ENCODE results near the gene TTC16. TPM values are rescaled to one million over a fixed set of nuclear protein-coding genes. Genes with fewer than 3 reads are reported as not detected.

TTC16 gene
- total RNA-seq, 2 experiments from 2014 or later, result 1.6 to 2.1 TPM

GRCh38 chr9:127707766-127708165 lies 8.1 kb upstream of the TTC16 start:
- ChIA-PET POLR2A (no interaction called here), CTCF (interaction anchor here (2.2 kb wide), 1 partner anchor 27 kb away, joined by 6 read pairs; the partner anchor contains the start of gene TOR2A)
- Histone ChIP-seq H3K27ac (ENCODE audit: low read depth in 1 of 2, low read length in 2 of 2) (no peak overlapping the region), H3K4me1 (ENCODE audit: insufficient read depth, low read length) (peaks cover 29% of the 10 kb centered on the region), H3K9me3 (ENCODE audit: control insufficient read depth in 1 of 2, insufficient read depth in 1 of 2, low read length in 2 of 2) (no peaks in the 10 kb centered on the region), H3K36me3 (ENCODE audit: insufficient read depth, low read length) (no peaks in the 10 kb centered on the region), H3K4me3 (ENCODE audit: low read length) (no peak overlapping the region), H3K27me3 (ENCODE audit: control insufficient read depth in 1 of 2, insufficient read depth in 2 of 2, low read length in 2 of 2) (no peaks in the 10 kb centered on the region)
- ATAC-seq (ENCODE audit: poor library complexity) (peak; percentile 76), DNase-seq (peak in 10 of 14 experiments; percentile 15 to 77 (median 32))
- no peaks in the 10 kb centered on the region for H3K27me3 Mint-ChIP-seq
- H3K4me1 Mint-ChIP-seq (ENCODE audit: low read depth), result peaks cover 19% of the 10 kb centered on the region
- intact Hi-C loops (cut with DNase I, micrococcal nuclease), result loop anchor here in 1 of 2 experiments (5.0 kb wide), 1 partner anchor 85 kb away; no protein-coding TSS in a partner anchor
- H3K27ac Mint-ChIP-seq, result no peak overlapping the region
- H3K4me3 Mint-ChIP-seq, result no peak overlapping the region
- TF ChIP-seq, protein P1, sequence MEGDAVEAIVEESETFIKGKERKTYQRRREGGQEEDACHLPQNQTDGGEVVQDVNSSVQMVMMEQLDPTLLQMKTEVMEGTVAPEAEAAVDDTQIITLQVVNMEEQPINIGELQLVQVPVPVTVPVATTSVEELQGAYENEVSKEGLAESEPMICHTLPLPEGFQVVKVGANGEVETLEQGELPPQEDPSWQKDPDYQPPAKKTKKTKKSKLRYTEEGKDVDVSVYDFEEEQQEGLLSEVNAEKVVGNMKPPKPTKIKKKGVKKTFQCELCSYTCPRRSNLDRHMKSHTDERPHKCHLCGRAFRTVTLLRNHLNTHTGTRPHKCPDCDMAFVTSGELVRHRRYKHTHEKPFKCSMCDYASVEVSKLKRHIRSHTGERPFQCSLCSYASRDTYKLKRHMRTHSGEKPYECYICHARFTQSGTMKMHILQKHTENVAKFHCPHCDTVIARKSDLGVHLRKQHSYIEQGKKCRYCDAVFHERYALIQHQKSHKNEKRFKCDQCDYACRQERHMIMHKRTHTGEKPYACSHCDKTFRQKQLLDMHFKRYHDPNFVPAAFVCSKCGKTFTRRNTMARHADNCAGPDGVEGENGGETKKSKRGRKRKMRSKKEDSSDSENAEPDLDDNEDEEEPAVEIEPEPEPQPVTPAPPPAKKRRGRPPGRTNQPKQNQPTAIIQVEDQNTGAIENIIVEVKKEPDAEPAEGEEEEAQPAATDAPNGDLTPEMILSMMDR (IDR thresholded peaks at IDR 0.05), result no peak
- H3K36me3 Mint-ChIP-seq (ENCODE audit: low read depth), result no peaks in the 10 kb centered on the region
- H3K9me3 Mint-ChIP-seq, result no peaks in the 10 kb centered on the region

DNA sequence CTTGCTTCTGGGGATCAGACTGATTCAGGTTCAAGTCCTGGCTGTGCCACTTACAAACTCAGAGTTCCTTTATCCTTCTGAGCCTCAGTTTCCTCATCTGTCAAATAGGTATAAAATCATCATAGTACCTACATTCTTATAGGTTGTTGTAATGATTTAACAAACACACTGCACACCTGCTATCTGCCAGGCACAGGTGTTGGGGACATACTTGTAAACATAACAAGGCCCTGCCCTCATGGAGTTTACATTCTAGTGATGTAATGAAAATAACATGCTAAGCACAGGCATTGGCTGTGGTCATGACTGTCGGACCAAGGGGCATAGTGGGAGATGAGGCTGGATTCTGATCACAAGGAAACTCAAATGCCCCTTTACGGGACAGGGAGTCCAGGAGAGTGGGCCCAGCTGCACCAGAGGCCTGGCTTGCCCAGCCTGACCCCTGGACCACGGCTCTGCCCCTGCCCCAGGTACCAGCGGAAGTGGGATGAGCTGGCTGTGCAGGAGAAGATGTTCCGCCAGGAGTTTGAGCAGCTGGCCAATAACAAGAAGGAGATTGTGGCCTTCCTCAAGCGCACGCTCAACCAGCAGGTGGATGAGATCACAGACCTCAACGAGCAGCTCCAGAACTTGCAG lies 6.8 kb upstream of the TTC16 start:
- Mint-ChIP-seq H3K9me3 (no peaks in the 10 kb centered on the region), H3K27me3 (no peaks in the 10 kb centered on the region), H3K4me3 (no peak overlapping the region), H3K27ac (no peak overlapping the region), H3K36me3 (ENCODE audit: low read depth) (no peaks in the 10 kb centered on the region), H3K4me1 (ENCODE audit: low read depth) (peaks cover 19% of the 10 kb centered on the region)
- ATAC-seq (ENCODE audit: poor library complexity) (no peak), DNase-seq (no peak)
- H3K4me3 ChIP-seq (ENCODE audit: low read length), result no peak overlapping the region
- no peaks in the 10 kb centered on the region for H3K36me3 ChIP-seq (ENCODE audit: insufficient read depth, low read length)
- H3K27me3 ChIP-seq (ENCODE audit: control insufficient read depth in 1 of 2, insufficient read depth in 2 of 2, low read length in 2 of 2), result no peaks in the 10 kb centered on the region
- H3K4me1 ChIP-seq (ENCODE audit: insufficient read depth, low read length), result peaks cover 33% of the 10 kb centered on the region
- intact Hi-C loops (cut with DNase I, micrococcal nuclease), result loop anchor here in 1 of 2 experiments (5.0 kb wide), 1 partner anchor 87 kb away; no protein-coding TSS in a partner anchor
- CTCF ChIA-PET, result interaction anchor here (2.2 kb wide), 1 partner anchor 25 kb away, joined by 6 read pairs; the partner anchor contains the start of gene TOR2A
- TF ChIP-seq, protein P1 (IDR thresholded peaks at IDR 0.05), result no peak
- no peak overlapping the region for H3K27ac ChIP-seq (ENCODE audit: low read depth in 1 of 2, low read length in 2 of 2)
- no peaks in the 10 kb centered on the region for H3K9me3 ChIP-seq (ENCODE audit: control insufficient read depth in 1 of 2, insufficient read depth in 1 of 2, low read length in 2 of 2)
- POLR2A ChIA-PET, result interaction anchor here (0.6 kb wide), 1 partner anchor 94 kb away, joined by 3 read pairs; no protein-coding TSS in a partner anchor

- Mint-ChIP-seq H3K4me1 (ENCODE audit: low read depth) (peaks cover 19% of the 10 kb centered on the region), H3K4me3 (peak overlapping the region; percentile 54), H3K36me3 (ENCODE audit: low read depth) (peaks cover under 1% of the 10 kb centered on the region), H3K27ac (no peak overlapping the region), H3K9me3 (no peaks in the 10 kb centered on the region), H3K27me3 (no peaks in the 10 kb centered on the region)
- TF ChIP-seq, protein P1 (IDR thresholded peaks at IDR 0.05), result no peak
- no peak overlapping the region for H3K27ac ChIP-seq (ENCODE audit: low read depth in 1 of 2, low read length in 2 of 2)
- H3K4me3 ChIP-seq (ENCODE audit: low read length), result no peak overlapping the region
- ChIA-PET CTCF (interaction anchor here (1.0 to 1.2 kb wide), 2 partner anchors 24 to 25 kb away, joined by 3 to 4 read pairs; partner anchors contain the start of gene TOR2A), POLR2A (no interaction called here)
- H3K27me3 ChIP-seq (ENCODE audit: control insufficient read depth in 1 of 2, insufficient read depth in 2 of 2, low read length in 2 of 2), result no peaks in the 10 kb centered on the region
- H3K4me1 ChIP-seq (ENCODE audit: insufficient read depth, low read length), result peaks cover 43% of the 10 kb centered on the region
- intact Hi-C loops (cut with DNase I, micrococcal nuclease), result loop anchor here in 1 of 2 experiments (10.0 kb wide), 1 partner anchor 95 kb away; the partner anchor contains the start of gene STXBP1
- no peaks in the 10 kb centered on the region for H3K36me3 ChIP-seq (ENCODE audit: insufficient read depth, low read length)
- ATAC-seq (ENCODE audit: poor library complexity), result no peak
- no peaks in the 10 kb centered on the region for H3K9me3 ChIP-seq (ENCODE audit: control insufficient read depth in 1 of 2, insufficient read depth in 1 of 2, low read length in 2 of 2)
- no peak for DNase-seq
Observed at GRCh38 chr9:127710204-127710783, 5.6 kb upstream of the TTC16 start.
